Amygdala (tissue), 56 donors: Measurements from ENCODE around the gene TMEM181.
"Not testable (repeated sequence)": the region's sequence is repeated elsewhere in the genome, so short reads cannot be mapped to it uniquely, and the experiment has no call there.

Experiments
- DNase-seq, 56 donors: peaks; one replicate each; lab custom pipeline; 2025; lab: John Stamatoyannopoulos, UW

TMEM181 gene

GRCh38 chr6:158618289-158618688, 58.4 kb downstream of the TMEM181 start:
- not testable (repeated sequence) for DNase-seq

DNA sequence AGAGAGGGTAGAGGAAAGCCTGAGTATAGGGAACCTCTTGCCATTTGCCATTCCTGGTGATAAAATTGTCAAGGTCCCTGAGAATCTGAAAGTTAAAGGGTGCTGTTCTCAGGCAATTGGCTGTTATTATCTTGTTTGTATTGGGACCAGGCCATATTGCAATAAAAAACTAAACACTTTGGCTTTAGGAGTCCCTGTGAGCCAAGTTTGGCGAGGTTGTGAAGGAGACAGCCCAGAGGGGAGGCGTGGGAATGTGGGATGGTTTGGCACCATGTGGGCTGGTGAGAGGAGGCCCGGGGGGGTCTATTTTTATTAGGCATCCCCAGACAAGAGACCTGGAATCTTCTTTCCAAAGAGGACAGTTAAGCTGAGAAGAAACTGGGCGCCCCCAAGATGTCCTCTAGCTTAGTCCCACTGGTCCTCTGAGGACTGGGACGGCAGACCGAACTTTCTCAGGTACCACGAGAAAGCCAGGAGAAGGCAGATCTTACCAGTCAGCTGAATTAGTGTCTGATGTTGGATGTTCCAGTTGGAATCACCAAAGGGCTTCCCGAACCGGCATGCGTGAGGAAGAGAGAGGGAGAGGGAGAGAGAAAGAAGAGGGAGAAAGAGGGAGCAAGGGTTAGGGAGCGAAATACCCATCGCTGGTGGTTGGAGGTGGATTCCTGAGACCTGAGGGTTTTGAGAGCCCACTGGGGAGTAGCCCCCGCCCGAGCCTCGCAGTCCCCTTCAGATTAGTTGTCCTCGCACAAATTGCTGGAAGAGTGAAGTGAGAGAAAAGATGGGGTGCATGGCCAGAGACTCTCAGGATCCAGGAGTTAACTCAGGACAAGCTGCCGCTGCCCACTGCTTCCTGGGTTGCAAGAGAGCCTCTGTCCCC, 60.3 kb downstream of the TMEM181 start:
- no peak for DNase-seq

DNA sequence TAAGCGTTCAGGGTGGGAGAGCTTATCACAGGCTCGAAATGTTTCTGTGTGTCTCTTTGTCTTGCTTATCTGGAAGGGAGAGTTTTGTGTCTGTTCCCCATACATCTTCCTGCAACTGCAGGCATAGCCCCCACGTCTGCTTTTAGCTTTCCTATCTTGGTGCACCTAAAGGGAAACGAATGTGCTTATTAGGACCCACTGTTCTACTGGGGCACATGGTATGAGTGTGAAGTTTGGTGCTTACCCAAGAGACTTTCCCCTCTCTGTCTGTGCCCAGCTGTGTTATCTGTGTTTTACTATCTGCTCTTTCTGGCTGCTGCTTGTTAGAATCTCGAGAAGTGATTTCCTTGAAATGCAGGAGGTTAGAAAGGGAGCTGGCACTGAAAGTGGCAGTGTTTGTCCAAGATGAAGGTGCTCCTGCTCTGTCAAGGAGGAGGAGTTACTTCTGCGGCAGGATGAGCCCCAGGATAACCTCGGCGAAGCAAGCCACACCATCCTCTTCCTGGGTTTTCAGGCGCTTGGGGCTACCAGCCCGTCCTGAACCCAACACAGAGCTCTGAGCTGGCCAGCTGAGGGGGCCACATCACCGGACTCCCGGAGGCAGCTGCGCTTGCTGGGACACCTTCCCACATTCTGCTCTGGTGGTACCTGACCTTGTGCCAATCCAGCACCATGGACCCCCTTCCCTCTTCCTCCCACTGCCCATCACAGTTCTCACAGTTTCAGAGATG, 61.2 kb downstream of the TMEM181 start:
- no peak for DNase-seq

DNA sequence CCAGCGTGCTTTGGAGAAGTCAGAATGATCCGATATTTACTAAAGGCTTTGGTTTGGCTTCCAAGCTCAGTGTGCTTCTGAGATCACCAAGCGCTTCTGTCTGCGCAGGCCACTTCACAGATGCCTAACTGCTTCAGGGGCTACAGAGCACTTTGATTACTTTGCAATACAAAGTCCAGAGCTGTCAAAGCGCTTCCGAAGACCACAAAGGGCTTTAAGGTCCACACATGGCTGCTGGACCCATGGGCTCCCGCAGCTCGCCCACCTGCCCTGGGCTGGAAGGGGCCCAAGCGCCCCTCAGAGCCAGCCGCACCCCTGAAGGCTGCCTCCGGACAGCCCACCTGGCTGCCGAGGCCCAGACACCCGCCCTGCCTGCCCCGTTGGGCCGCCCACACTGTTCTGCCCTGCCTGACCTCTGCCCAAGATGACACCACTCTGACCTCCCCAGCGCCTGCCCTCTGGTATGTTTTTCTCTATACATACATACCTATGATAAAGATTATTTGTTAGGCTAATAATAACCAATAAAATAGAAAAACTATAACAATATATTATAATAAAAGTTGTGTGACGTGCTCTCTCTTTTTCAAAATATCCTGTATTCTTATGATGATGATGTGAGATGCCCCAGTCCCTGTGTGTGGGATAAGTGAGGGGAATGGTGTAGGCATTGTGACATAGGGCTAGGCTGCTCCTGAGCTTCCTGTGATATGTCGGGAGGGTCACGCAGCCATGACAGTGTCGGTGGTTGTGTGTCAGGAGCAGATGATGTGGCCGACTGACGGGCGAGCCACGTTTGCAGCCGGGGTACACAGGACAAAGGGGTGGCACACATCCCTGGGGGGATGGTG, 62.0 kb downstream of the TMEM181 start:
- no peak for DNase-seq

DNA sequence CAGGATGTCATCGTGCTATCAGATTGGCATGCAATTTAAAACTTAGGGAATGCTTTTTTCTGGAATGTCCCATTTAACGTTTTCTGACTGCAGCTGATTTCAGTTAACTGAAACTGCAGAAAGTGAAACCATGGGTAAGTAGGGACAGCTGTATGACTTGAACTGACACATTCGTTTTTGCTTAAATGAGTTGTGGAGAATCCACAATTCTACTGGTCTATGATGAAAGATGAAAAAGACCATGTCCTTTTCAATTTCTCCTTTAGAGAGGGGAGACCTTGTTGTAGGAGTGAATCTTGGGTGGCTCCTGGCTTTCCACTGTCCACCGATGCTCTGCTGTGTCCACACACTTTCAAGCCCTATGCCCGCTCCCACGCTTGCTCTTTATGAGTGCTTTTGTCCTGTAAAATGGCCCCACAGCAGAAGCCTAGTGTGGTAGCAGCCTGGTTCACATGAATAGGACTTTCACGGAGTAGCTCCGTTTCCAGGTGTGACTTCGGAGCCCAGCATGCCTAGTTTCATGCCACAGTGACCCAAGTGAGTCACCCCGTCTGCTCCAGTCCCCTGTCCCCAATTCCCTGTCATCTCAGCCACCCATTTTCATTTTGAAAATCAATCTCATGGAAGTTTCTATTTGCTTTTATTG, 62.8 kb downstream of the TMEM181 start:
- no peak for DNase-seq

- DNase-seq, result no peak
These were observed 65.1 kb downstream of the TMEM181 start for GRCh38 chr6:158624684-158625682.

DNA sequence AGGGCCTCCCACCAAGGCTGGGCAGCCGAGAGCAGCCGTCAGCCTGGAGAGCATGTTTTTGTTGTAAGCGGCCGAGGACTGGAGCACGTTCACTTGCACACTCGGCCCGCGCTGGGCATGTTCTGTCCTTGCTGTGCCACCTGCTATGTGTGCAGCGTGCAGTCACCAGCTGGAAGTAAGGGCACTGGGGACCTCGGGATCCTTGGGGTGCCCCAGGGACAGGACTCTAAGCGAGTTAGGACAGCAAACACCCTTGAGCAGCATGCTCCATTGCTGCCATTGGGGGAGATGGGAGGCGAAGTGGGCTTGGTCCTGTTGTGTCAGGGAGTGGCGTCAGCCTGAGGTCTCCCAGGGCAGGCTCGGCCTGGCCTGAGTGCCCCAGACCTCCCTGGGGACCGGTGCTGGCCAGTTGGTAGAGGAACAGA, 66.0 kb downstream of the TMEM181 start:
- DNase-seq, result no peak

DNA sequence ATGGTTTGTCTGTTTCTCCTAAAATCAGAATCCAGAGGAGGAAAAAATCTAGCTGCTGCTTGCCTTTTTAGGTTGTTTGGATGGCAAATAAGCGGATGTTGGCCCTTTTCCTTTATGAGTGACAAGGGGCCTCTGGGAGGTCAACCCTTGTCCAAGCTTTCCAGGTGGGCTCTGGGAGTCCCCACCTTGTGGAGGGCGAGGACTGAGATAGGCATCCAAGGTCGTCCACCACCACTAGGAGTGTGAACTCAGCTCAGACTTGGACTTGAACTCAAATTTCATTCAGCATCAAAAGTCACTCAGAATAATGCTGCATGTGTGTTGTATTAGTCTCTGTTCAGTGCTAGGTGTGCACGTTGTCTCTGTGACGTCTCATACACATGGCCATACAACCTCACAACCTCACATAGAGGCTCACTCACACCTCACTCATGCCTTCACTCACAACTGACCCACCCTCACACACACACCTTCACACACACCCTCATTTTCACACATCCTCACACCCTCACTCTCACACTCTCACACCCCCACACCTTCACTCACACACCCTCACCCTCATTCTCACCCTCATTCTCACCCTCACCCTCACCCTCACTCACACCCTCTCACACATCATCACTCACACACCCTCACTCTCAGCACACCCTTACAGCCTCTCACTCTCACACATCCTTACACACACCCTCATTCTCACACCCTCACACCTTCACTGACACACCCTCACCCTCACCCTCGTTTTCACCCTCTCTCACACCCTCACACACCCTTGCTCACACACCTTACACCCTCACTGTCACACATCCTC, 66.7 kb downstream of the TMEM181 start:
- no peak for DNase-seq

GRCh38 chr6:158627168-158627939, 67.5 kb downstream of the TMEM181 start:
- no peak for DNase-seq

DNA sequence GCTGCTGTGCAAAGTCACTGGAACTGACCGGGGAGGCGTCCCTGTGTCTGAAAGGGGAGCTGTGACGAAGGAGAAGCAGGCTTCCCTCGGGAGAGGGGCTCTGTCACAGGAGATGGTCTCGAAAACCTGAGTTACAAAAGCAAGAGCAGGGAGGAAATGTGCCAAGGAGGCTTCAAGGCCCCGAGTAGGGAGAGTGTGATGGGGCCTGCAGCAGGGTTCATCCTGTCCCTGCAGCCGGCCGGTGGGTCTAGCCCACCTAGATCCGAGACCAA, 68.0 kb downstream of the TMEM181 start:
- no peak for DNase-seq

DNA sequence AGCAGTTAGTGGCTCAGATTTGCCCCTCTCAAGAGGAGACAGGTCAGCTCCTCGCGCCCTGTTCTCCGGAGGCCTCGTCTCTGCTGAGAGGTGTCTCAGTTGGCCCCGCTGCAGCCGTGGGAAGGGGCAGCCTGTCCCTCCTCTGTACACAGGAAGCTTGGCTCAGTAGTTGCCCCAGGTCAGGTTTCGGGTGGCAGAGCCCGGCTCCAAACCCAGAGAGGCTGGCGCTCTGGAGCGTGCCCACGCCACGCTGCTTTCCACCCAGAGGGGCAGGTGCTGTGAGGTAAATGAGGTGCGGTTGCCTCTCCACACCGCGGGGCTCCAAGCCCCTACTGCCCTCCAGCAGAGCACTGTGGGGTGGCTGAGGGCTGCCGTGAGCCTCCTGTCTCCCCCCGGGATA, 68.7 kb downstream of the TMEM181 start:
- DNase-seq, result no peak

GRCh38 chr6:158629367-158630221, 69.7 kb downstream of the TMEM181 start:
- DNase-seq, result no peak

DNA sequence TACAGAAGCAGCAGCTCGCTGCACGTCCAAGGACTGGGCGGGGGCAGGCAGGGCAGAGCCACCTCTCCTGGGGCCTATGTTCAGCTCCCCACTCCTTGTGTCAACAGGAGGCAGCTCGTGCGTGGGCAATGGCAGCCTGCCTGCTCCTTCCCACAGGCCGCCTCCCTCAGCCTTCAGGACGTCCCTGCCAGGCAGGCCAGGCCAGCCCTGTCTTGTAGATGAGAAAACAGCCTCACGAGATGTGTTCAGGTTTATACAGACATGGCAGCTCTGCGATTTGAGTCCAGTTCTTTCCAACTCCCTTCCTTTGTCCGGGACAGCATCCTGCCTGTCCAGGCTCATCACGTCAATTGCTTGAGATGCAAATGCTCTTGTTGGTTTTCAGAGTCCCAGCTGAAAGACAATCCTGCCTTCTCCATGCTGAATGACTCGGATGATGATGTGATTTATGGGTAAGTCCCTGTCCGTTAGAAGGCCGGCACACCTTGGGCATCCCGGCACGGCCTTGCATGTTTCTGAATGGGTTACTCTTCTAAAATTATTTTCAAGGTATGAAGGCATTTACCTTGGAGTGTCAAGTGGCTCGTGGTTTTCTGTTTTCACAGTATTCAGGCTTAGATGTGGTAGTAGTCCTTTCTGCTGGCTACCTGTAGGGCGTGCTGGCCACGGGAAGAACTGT, 71.2 kb downstream of the TMEM181 start:
- no peak for DNase-seq

DNA sequence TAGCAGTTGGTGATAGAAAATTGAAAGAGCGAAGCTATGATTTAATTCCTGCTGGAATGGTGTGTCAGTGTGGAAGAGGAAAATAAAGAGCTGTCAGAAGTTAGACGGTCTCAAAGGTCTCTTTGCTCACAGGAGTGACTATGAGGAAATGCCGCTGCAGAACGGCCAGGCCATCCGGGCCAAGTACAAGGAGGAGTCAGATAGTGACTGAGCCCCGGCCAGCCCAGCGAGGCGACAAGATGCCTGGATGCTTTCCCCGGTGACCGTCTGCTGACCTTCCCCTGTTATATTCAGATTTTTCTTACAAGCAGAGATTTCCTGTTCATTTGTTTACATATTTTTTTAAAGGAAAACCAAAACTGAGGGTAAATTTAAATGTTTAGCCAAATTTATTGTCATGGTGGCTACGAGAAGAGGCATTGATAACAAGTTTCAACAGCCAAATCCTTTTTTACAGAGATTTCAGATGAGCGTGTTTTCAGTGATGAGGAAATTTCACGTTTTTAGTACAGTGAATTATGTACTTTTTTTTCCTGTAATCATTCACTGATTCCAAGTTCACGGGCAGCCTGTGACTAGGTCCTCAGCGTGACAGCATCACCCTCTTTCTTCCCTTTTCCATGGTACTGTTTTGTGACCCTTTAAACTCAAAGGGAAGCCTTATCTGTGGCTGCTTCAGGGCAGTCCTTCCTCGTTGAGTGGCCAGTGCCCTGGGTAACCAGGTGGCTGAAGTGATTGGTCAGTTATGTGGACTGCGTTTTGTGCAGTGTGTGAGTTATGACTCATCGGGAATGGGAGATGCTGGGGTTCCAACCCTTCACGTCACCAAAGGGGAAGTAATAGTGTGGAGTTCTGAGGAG, 72.0 kb downstream of the TMEM181 start:
- no peak for DNase-seq

DNA sequence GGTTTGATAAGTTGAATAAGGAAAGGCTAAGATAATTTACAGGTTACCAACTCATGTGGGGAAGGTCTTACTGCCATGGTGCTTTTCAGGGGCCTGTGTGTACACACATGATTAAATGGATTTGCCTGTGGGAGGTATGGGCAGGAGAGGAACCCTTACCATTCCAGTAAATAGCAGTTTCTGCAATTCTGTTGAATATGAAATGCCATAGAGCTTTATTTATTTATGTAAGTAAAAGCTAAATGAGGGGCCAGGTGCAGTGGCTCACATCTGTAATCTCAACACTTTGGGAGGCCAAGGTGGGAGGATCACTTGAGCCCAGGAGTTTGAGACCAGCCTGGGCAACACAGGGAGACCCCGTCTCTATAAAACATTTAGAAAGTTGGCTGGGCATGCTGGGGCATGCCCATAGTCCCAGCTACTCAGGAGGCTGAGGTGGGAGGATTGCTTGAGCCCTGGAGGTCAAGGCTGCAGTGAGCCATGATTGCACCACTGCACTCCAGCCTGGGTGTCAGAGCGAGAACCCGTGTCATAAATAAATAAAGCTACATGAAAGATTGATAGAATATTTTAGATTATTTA, 72.7 kb downstream of the TMEM181 start:
- DNase-seq, result not testable (repeated sequence)
